Testis (tissue), 3 donors: ENCODE results near the gene SOWAHA. TPM values are rescaled to one million over a fixed set of nuclear protein-coding genes. Genes with fewer than 3 reads are reported as not detected.

Source experiments
- DNase-seq: peaks from one replicate; pipeline ENCODE4 v3.0.0-alpha.2; 2019
- H3K27ac ChIP-seq, 2 donors: fragments of 200-600 bp; sonication (generic); one replicate each; pipeline ENCODE4 v1.5.1; 2019
- H3K27me3 ChIP-seq: fragments of 200-600 bp; sonication (generic); one replicate; pipeline ENCODE4 v1.5.1; 2019
- H3K36me3 ChIP-seq: fragments of 200-600 bp; sonication (generic); one replicate; pipeline ENCODE4 v1.5.1; 2017; ENCODE audit warnings: low read depth; ENCODE audit errors: missing control alignments
- H3K4me1 ChIP-seq: fragments of 200-600 bp; sonication (generic); one replicate; pipeline ENCODE4 v1.5.1; 2019
- H3K4me3 ChIP-seq, 2 donors: fragments of 200-600 bp; sonication (generic); one replicate each; pipeline ENCODE4 v1.5.1; 2017 to 2019
- H3K9me3 ChIP-seq: fragments of 200-600 bp; sonication (generic); one replicate; pipeline ENCODE4 v1.5.1; 2017
- CTCF ChIP-seq, 3 experiments: fragments of 450-650 bp in 2 of 3; fragments of 200-600 bp in 1 of 3; sonication (generic) in 1 of 3; IDR thresholded peaks; one replicate each; pipeline ENCODE4 v1.5.1; 2016 to 2019; ENCODE audit warnings: antibody characterized with exemption in 3 of 3, mild to moderate bottlenecking in 2 of 3, moderate library complexity in 1 of 3
- POLR2A ChIP-seq: fragments of 450-650 bp; IDR thresholded peaks from one replicate; pipeline ENCODE4 v1.6.1; 2017; ENCODE audit warnings: antibody characterized with exemption, mild to moderate bottlenecking, moderate library complexity
- WGBS, 2 donors: methylation state at CpG; one replicate each; pipeline ENCODE4 v1.1.5; 2018; 5-methylcytosine and 5-hydroxymethylcytosine counted together
- intact Hi-C: fragments of 100-400 bp; cut with DNase I; formaldehyde crosslinking; loops from one replicate; pipeline ENCODE4 v1.15.1; 2023; ENCODE audit warnings: low total_unique reads
- polyA plus RNA-seq: library from polyadenylated mRNA; stranded (reverse); fragments of 350-450 nt; fragmentation: Illumina TruSeq; extraction: RNeasy Lipid Tissue Mini Kit (QIAGEN cat#74804); gene quantifications from one replicate; pipeline ENCODE4 v1.2.3, GENCODE V29; 2014; ENCODE audit warnings: low read depth, low replicate concordance; ENCODE audit not compliant: insufficient read depth
- total RNA-seq, 2 donors: library from RNA; depleted of rRNA; stranded (reverse); fragments of >200 nt; gene quantifications; one replicate each; pipeline ENCODE4 v1.2.3, GENCODE V29; 2016

The SOWAHA gene
- total and polyA plus RNA-seq, 3 donors from 2014 or later, result 0.46 to 1.3 (median 1.2) TPM

- Histone ChIP-seq H3K9me3 (no peaks in the 10 kb centered on the region), H3K27ac (peak overlapping the region in 1 of 2 donors; percentile 31), H3K4me3 (no peak overlapping the region), H3K36me3 (no peaks in the 10 kb centered on the region), H3K4me1 (no peaks in the 10 kb centered on the region), H3K27me3 (no peaks in the 10 kb centered on the region)
- 79 to 88% methylated on average over 8 of the region's 8 CpGs for WGBS, 2 donors
- intact Hi-C loops, result no loop called here
- TF ChIP-seq POLR2A, result no peak
- TF ChIP-seq CTCF (IDR thresholded peaks at IDR 0.05), result no peak
- DNase-seq, result no peak
These were observed 26.6 kb downstream of the SOWAHA start for GRCh38 chr5:132839426-132840301.

GRCh38 chr5:132840313-132840712 lies 27.2 kb downstream of the SOWAHA start:
- Histone ChIP-seq H3K4me1 (no peaks in the 10 kb centered on the region), H3K9me3 (no peaks in the 10 kb centered on the region), H3K4me3 (no peak overlapping the region), H3K27me3 (no peaks in the 10 kb centered on the region), H3K27ac (no peak overlapping the region), H3K36me3 (no peaks in the 10 kb centered on the region)
- TF ChIP-seq POLR2A, result no peak
- no peak for TF ChIP-seq CTCF (IDR thresholded peaks at IDR 0.05)
- intact Hi-C loops, result no loop called here
- DNase-seq, result no peak
- 75 to 79% methylated on average over 3 of the region's 3 CpGs for WGBS, 2 donors

DNA sequence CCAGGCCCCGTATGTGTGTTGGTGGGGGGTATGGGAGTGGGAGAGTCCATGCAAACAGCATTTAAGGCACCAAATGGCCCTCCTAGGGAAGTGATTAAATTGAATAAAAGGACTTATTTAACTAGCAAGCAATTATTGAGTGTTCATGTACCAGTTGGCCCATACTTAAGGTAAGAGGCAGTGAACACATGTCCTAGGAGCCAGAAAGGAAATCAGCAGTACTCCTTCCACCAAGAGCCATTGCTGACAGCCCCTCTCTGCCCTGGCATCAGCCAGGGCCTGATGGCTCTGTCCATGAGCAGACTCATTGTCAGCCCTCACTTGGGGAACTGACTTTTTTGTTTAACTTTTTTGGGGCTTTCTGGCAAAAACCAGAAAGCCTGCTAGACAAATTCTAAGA lies 27.8 kb downstream of the SOWAHA start:
- 31 to 55% methylated on average over 1 of the region's 1 CpG for WGBS, 2 donors
- H3K27ac ChIP-seq, result no peak overlapping the region
- no peak for DNase-seq

DNA sequence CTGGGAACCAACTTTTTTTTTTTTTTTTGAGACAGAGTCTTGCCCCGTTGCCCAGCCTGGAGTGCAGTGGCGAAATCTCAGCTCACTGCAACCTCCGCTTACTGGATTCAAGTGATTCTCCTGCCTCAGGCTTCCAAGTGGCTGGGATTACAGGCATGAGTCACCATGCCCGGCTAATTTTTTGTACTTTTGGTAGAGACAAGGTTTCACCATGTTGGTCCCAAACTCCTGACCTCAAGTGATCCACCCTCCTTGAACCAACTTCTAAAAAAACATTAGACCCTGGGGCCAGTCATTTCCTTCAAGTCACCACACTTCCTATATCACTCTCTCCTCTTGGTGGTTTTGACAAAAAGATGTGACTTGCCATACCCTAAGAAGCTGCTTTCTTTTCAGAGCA lies 28.2 kb downstream of the SOWAHA start:
- TF ChIP-seq CTCF (IDR thresholded peaks at IDR 0.05), result no peak
- no peak for TF ChIP-seq POLR2A
- WGBS, 2 donors, result 88 to 92% methylated on average over 4 of the region's 4 CpGs
- no peaks in the 10 kb centered on the region for H3K9me3 ChIP-seq
- intact Hi-C loops, result no loop called here
- no peak for DNase-seq
- no peaks in the 10 kb centered on the region for H3K36me3 ChIP-seq
- no peaks in the 10 kb centered on the region for H3K4me1 ChIP-seq
- no peak overlapping the region for H3K4me3 ChIP-seq
- no peak overlapping the region for H3K27ac ChIP-seq
- no peaks in the 10 kb centered on the region for H3K27me3 ChIP-seq

More for the DNA sequence above, 27.8 kb downstream of the SOWAHA start:
- H3K36me3 ChIP-seq, result no peaks in the 10 kb centered on the region
- no peaks in the 10 kb centered on the region for H3K9me3 ChIP-seq
- intact Hi-C loops, result no loop called here
- H3K4me3 ChIP-seq, result no peak overlapping the region
- no peaks in the 10 kb centered on the region for H3K27me3 ChIP-seq
- H3K4me1 ChIP-seq, result no peaks in the 10 kb centered on the region
- no peak for TF ChIP-seq CTCF (IDR thresholded peaks at IDR 0.05)
- no peak for TF ChIP-seq POLR2A

DNA sequence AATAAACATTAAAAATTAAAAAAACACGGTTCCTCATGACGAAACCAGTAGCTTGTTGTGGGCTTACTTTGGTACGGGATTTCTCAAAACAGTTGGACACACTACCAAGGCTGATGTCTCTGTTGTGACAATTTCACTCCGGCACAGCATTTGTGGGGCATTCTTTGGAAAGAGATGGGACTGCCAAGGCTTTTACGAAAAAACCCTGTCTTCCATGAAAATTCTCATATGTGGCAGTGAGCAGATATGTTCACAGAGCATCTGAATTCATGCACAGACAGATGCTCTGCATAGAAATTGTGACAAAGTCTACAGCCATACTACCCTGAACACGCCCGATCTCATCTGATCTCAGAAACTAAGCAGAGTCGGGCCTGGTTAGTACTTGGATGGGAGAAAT lies 35.2 kb downstream of the SOWAHA start:
- Histone ChIP-seq H3K36me3 (no peaks in the 10 kb centered on the region), H3K9me3 (no peaks in the 10 kb centered on the region), H3K4me1 (no peaks in the 10 kb centered on the region), H3K27me3 (no peaks in the 10 kb centered on the region), H3K27ac (no peak overlapping the region), H3K4me3 (no peak overlapping the region)
- TF ChIP-seq POLR2A, result no peak
- no peak for TF ChIP-seq CTCF (IDR thresholded peaks at IDR 0.05)
- intact Hi-C loops, result no loop called here
- WGBS, 2 donors, result 93 to 95% methylated on average over 8 of the region's 8 CpGs
- no peak for DNase-seq
